ENCODE results near the gene DYRK1A. TPM values are rescaled to one million over a fixed set of nuclear protein-coding genes. Genes with fewer than 3 reads are reported as not detected.

DYRK1A gene
- total RNA-seq, 1 experiment from 2014 or later = 49.3 TPM

- TF ChIP-seq CBX3 (IDR thresholded peaks at IDR 0.05; ENCODE audit: low read depth) (no peak), EZH2phosphoT487 (IDR thresholded peaks at IDR 0.05; ENCODE audit: borderline replicate concordance) (no peak), EGR1 (IDR thresholded peaks at IDR 0.05; ENCODE audit: low read depth) (no peak), SP1 (IDR thresholded peaks at IDR 0.05; ENCODE audit: low read depth) (no peak), FOSL1 (IDR thresholded peaks at IDR 0.05; ENCODE audit: low read depth) (no peak), EZH2 (IDR thresholded peaks at IDR 0.05) (no peak), TCF7L2 (IDR thresholded peaks at IDR 0.05; ENCODE audit: borderline replicate concordance, extremely low read depth, insufficient read depth, insufficient read length) (no peak)
Observed at GRCh38 chr21:37419228-37419906, 52.8 kb downstream of the DYRK1A start (continued).

- intact Hi-C loops (cut with micrococcal nuclease) = loop anchor here (10.0 kb wide), 1 partner anchor 257 kb away; no protein-coding TSS in a partner anchor
- Histone ChIP-seq H3K36me3 (ENCODE audit: control insufficient read depth in 1 of 2, insufficient read depth in 2 of 2, low read length in 2 of 2) (peaks cover 0 to 12% of the 10 kb centered on the region in 2 experiments; a peak in 1 of 4 replicates), H3K9me3 (ENCODE audit: control insufficient read depth in 1 of 2, insufficient read depth in 1 of 2, low read depth in 1 of 2, low read length in 2 of 2) (no peaks in the 10 kb centered on the region), H2AFZ (ENCODE audit: low read depth, low read length, poor library complexity, severe bottlenecking) (no peak overlapping the region), H3K27ac (ENCODE audit: low read depth, low read length) (no peak overlapping the region), H3K4me3 (replicated peaks in 1 of 2; ENCODE audit: low read depth in 1 of 2, low read length in 2 of 2) (no peak overlapping the region), H4K20me1 (ENCODE audit: insufficient read depth) (0 out of 2 replicates have a peak, but pooled peaks cover 8% of the 10 kb centered on the region), H3K9me2 (ENCODE audit: insufficient read depth) (no peaks in the 10 kb centered on the region), H3K27me3 (ENCODE audit: insufficient read depth, low read length) (no peaks in the 10 kb centered on the region), H3K9ac (ENCODE audit: low read length) (no peak overlapping the region), H3K4me1 (ENCODE audit: control insufficient read depth in 1 of 2, insufficient read depth in 2 of 2, low read length in 2 of 2) (no peaks in the 10 kb centered on the region), H3K4me2 (ENCODE audit: low read length) (no peak overlapping the region), H3K79me2 (ENCODE audit: insufficient read depth, low read length) (peaks cover 98% of the 10 kb centered on the region)
- DNase-seq (ENCODE audit: low read depth, low spot score) (no peak), ATAC-seq (no peak)
- TF ChIP-seq EGR1 (IDR thresholded peaks at IDR 0.05; ENCODE audit: low read depth) = no peak
- TF ChIP-seq SRF (IDR thresholded peaks at IDR 0.05; ENCODE audit: low read depth) = no peak
- TF ChIP-seq MAX (IDR thresholded peaks at IDR 0.05) = no peak
- TF ChIP-seq ZFX (IDR thresholded peaks at IDR 0.05) = no peak
- no peak for TF ChIP-seq CTCF (IDR thresholded peaks at IDR 0.05 in 2 of 3, conservative IDR thresholded peaks at IDR 0.05 in 1 of 3; ENCODE audit: borderline replicate concordance in 1 of 3, insufficient read depth in 1 of 3, low read depth in 2 of 3, low read length in 2 of 3)
- TF ChIP-seq POLR2AphosphoS5 (IDR thresholded peaks at IDR 0.05; ENCODE audit: low read depth, low read length) = no peak
- no peak for TF ChIP-seq EZH2phosphoT487 (IDR thresholded peaks at IDR 0.05; ENCODE audit: borderline replicate concordance)
- TF ChIP-seq POLR2A (IDR thresholded peaks at IDR 0.05; ENCODE audit: borderline replicate concordance, extremely low read depth, insufficient read depth, insufficient read length) = no peak
- no peak for TF ChIP-seq ELF1 (IDR thresholded peaks at IDR 0.05; ENCODE audit: borderline replicate concordance, low read depth)
- no peak for TF ChIP-seq YY1 (IDR thresholded peaks at IDR 0.05; ENCODE audit: extremely low read depth, insufficient replicate concordance, low read depth, low read length)
- no peak for TF ChIP-seq SP1 (IDR thresholded peaks at IDR 0.05; ENCODE audit: low read depth)
- TF ChIP-seq CEBPB (IDR thresholded peaks at IDR 0.05; ENCODE audit: low read depth) = no peak
- no peak for TF ChIP-seq SIN3A (IDR thresholded peaks at IDR 0.05; ENCODE audit: low read depth)
- no peak for TF ChIP-seq CBX3 (IDR thresholded peaks at IDR 0.05; ENCODE audit: low read depth)
- no peak for TF ChIP-seq JUND (IDR thresholded peaks at IDR 0.05)
- TF ChIP-seq TCF7L2 (IDR thresholded peaks at IDR 0.05; ENCODE audit: borderline replicate concordance, extremely low read depth, insufficient read depth, insufficient read length) = no peak
- TF ChIP-seq EZH2 (IDR thresholded peaks at IDR 0.05) = no peak
- CTCF ChIA-PET = no interaction called here
- BruUV-seq (replicated peaks) = no TSS peak
- POLR2A ChIA-PET = no interaction called here
- RAD21 ChIA-PET (ENCODE audit: low non-redundant PET in 1 of 2, low total read pairs in 2 of 2, uncharacterized antibody in 2 of 2, unreplicated experiment in 2 of 2) = no interaction called here
Observed at GRCh38 chr21:37421306-37421705, 54.7 kb downstream of the DYRK1A start.
